Measurements from ENCODE around the gene PSRC1.

The PSRC1 gene

GRCh38 chr1:109277434-109278204 is 5.3 kb downstream of the PSRC1 start:
- H3K9me3 ChIP-seq (ENCODE audit: insufficient read depth, low read depth, low read length): no peaks in the 10 kb centered on the region
- H3K27me3 ChIP-seq (ENCODE audit: insufficient read depth, low read length): no peaks in the 10 kb centered on the region
- no peak overlapping the region for H3K27ac ChIP-seq (ENCODE audit: low read length)
- no peak overlapping the region for H3K4me3 ChIP-seq (ENCODE audit: low read length)
- no peak overlapping the region for H3K9ac ChIP-seq (ENCODE audit: low read depth, low read length)
- H3K4me1 ChIP-seq (ENCODE audit: insufficient read depth, low read length): peaks cover 3% of the 10 kb centered on the region; the same call in 1 of the 2 replicates
- H3K36me3 ChIP-seq (ENCODE audit: insufficient read depth, low read depth, low read length): peaks cover 37% of the 10 kb centered on the region

GRCh38 chr1:109275706-109276345 is 7.1 kb downstream of the PSRC1 start:
- Histone ChIP-seq H3K4me3 (ENCODE audit: low read length) (no peak overlapping the region), H3K4me1 (ENCODE audit: insufficient read depth, low read length) (peaks cover 3% of the 10 kb centered on the region; the same call in 1 of the 2 replicates), H3K9me3 (ENCODE audit: insufficient read depth, low read depth, low read length) (no peaks in the 10 kb centered on the region), H3K27ac (ENCODE audit: low read length) (no peak overlapping the region), H3K9ac (ENCODE audit: low read depth, low read length) (no peak overlapping the region), H3K27me3 (ENCODE audit: insufficient read depth, low read length) (no peaks in the 10 kb centered on the region), H3K36me3 (ENCODE audit: insufficient read depth, low read depth, low read length) (peaks cover 49% of the 10 kb centered on the region)

GRCh38 chr1:109274533-109275476 is 8.1 kb downstream of the PSRC1 start:
- Histone ChIP-seq H3K36me3 (ENCODE audit: insufficient read depth, low read depth, low read length) (peaks cover 49% of the 10 kb centered on the region), H3K4me1 (ENCODE audit: insufficient read depth, low read length) (peaks cover 3% of the 10 kb centered on the region; the same call in 1 of the 2 replicates), H3K4me3 (ENCODE audit: low read length) (no peak overlapping the region; the same call in 1 of the 2 replicates), H3K27ac (ENCODE audit: low read length) (no peak overlapping the region), H3K27me3 (ENCODE audit: insufficient read depth, low read length) (no peaks in the 10 kb centered on the region), H3K9ac (ENCODE audit: low read depth, low read length) (no peak overlapping the region), H3K9me3 (ENCODE audit: insufficient read depth, low read depth, low read length) (no peaks in the 10 kb centered on the region)

- Histone ChIP-seq H3K27me3 (ENCODE audit: insufficient read depth, low read length) (no peaks in the 10 kb centered on the region), H3K9ac (ENCODE audit: low read depth, low read length) (no peak overlapping the region), H3K36me3 (ENCODE audit: insufficient read depth, low read depth, low read length) (peaks cover 51% of the 10 kb centered on the region), H3K9me3 (ENCODE audit: insufficient read depth, low read depth, low read length) (no peaks in the 10 kb centered on the region), H3K4me1 (ENCODE audit: insufficient read depth, low read length) (peaks cover 3% of the 10 kb centered on the region; the same call in 1 of the 2 replicates), H3K27ac (ENCODE audit: low read length) (no peak overlapping the region), H3K4me3 (ENCODE audit: low read length) (no peak overlapping the region)
Measured at GRCh38 chr1:109273570-109274288, 9.2 kb downstream of the PSRC1 start.

- peaks cover 3% of the 10 kb centered on the region; the same call in 1 of the 2 replicates for H3K4me1 ChIP-seq (ENCODE audit: insufficient read depth, low read length)
- peaks cover 49% of the 10 kb centered on the region for H3K36me3 ChIP-seq (ENCODE audit: insufficient read depth, low read depth, low read length)
- H3K4me3 ChIP-seq (ENCODE audit: low read length): no peak overlapping the region
- H3K27ac ChIP-seq (ENCODE audit: low read length): no peak overlapping the region
- no peak overlapping the region for H3K9ac ChIP-seq (ENCODE audit: low read depth, low read length)
- H3K9me3 ChIP-seq (ENCODE audit: insufficient read depth, low read depth, low read length): no peaks in the 10 kb centered on the region
- no peaks in the 10 kb centered on the region for H3K27me3 ChIP-seq (ENCODE audit: insufficient read depth, low read length)
Measured at GRCh38 chr1:109272831-109273547, 10.0 kb downstream of the PSRC1 start.

- Histone ChIP-seq H3K4me1 (ENCODE audit: insufficient read depth, low read length) (peaks cover 3% of the 10 kb centered on the region; the same call in 1 of the 2 replicates), H3K27me3 (ENCODE audit: insufficient read depth, low read length) (no peaks in the 10 kb centered on the region), H3K9me3 (ENCODE audit: insufficient read depth, low read depth, low read length) (no peaks in the 10 kb centered on the region), H3K36me3 (ENCODE audit: insufficient read depth, low read depth, low read length) (peaks cover 51% of the 10 kb centered on the region), H3K9ac (ENCODE audit: low read depth, low read length) (no peak overlapping the region), H3K4me3 (ENCODE audit: low read length) (no peak overlapping the region), H3K27ac (ENCODE audit: low read length) (no peak overlapping the region)
Measured at GRCh38 chr1:109272021-109272799, 10.7 kb downstream of the PSRC1 start.

- Histone ChIP-seq H3K4me1 (ENCODE audit: insufficient read depth, low read length) (peaks cover 3% of the 10 kb centered on the region; the same call in 1 of the 2 replicates), H3K27me3 (ENCODE audit: insufficient read depth, low read length) (no peaks in the 10 kb centered on the region), H3K36me3 (ENCODE audit: insufficient read depth, low read depth, low read length) (peaks cover 52% of the 10 kb centered on the region), H3K9me3 (ENCODE audit: insufficient read depth, low read depth, low read length) (no peaks in the 10 kb centered on the region), H3K4me3 (ENCODE audit: low read length) (no peak overlapping the region), H3K27ac (ENCODE audit: low read length) (no peak overlapping the region), H3K9ac (ENCODE audit: low read depth, low read length) (no peak overlapping the region)
Measured at GRCh38 chr1:109271458-109271857, 11.5 kb downstream of the PSRC1 start.

GRCh38 chr1:109270623-109271317 is 12.2 kb downstream of the PSRC1 start:
- Histone ChIP-seq H3K4me3 (ENCODE audit: low read length) (no peak overlapping the region), H3K27ac (ENCODE audit: low read length) (no peak overlapping the region), H3K4me1 (ENCODE audit: insufficient read depth, low read length) (peaks cover 3% of the 10 kb centered on the region; the same call in 1 of the 2 replicates), H3K36me3 (ENCODE audit: insufficient read depth, low read depth, low read length) (peaks cover 56% of the 10 kb centered on the region), H3K27me3 (ENCODE audit: insufficient read depth, low read length) (no peaks in the 10 kb centered on the region), H3K9me3 (ENCODE audit: insufficient read depth, low read depth, low read length) (no peaks in the 10 kb centered on the region), H3K9ac (ENCODE audit: low read depth, low read length) (no peak overlapping the region)

- Histone ChIP-seq H3K4me1 (ENCODE audit: insufficient read depth, low read length) (0 out of 2 replicates have a peak, but pooled peaks cover 3% of the 10 kb centered on the region), H3K9ac (ENCODE audit: low read depth, low read length) (no peak overlapping the region), H3K27ac (ENCODE audit: low read length) (no peak overlapping the region), H3K36me3 (ENCODE audit: insufficient read depth, low read depth, low read length) (peaks cover 63% of the 10 kb centered on the region), H3K9me3 (ENCODE audit: insufficient read depth, low read depth, low read length) (no peaks in the 10 kb centered on the region), H3K27me3 (ENCODE audit: insufficient read depth, low read length) (no peaks in the 10 kb centered on the region), H3K4me3 (ENCODE audit: low read length) (no peak overlapping the region)
Measured at GRCh38 chr1:109269981-109270622, 12.8 kb downstream of the PSRC1 start.

All from iPS-20b (cell line).